Brain pericyte (primary cell): Measurements from ENCODE around the gene PKIB.

ENCODE experiments used
- DNase-seq: peaks from one replicate; pipeline ENCODE4 v3.0.0-alpha.2; 2012; ENCODE audit warnings: low read depth, low spot score

Gene PKIB

DNA sequence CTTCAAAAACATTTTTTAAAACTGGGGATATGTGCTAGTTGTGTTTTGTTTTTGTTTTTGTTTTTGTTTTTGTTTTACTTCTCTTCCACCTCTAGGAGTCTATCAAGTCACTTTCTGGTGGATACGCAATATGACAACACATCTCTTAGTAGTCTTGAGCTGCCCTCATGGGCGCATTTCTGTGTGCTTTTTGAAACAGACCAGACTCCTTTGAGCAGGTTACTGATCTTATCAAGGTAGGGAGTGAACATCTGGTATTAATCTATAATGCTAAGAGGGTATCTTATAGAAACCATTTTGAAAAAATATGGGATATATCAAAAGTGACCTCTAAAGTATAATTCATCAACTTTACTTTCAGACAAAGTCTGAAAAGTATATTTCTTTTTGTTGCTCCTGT is 56.2 kb downstream of the PKIB start:
- DNase-seq: no peak

- no peak for DNase-seq
Observed at GRCh38 chr6:122669418-122669817, 59.2 kb downstream of the PKIB start.

GRCh38 chr6:122669868-122670267 is 59.7 kb downstream of the PKIB start:
- DNase-seq: no peak

- no peak for DNase-seq
Observed at GRCh38 chr6:122671251-122671650, 61.0 kb downstream of the PKIB start.

GRCh38 chr6:122673343-122673961 is 63.2 kb downstream of the PKIB start:
- DNase-seq: no peak

DNA sequence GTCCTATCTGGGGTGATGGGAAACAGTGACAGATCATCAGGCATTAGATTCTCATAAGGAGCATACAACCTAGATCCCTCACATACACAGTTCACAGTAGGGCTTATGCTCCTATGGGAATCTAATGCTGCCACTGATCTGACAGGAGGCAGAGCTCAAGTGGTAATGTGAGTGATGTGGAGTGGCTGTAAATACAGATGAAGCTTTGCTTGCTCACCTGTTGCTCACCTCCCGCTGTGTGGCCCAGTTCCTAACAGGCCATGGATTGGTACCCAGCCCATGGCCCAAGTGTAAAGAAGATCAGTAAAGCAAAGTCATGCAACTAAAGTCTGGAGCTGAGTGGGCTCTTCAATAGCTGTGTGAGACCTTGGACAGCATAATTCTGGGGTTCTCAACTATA is 65.9 kb downstream of the PKIB start:
- DNase-seq: no peak

DNA sequence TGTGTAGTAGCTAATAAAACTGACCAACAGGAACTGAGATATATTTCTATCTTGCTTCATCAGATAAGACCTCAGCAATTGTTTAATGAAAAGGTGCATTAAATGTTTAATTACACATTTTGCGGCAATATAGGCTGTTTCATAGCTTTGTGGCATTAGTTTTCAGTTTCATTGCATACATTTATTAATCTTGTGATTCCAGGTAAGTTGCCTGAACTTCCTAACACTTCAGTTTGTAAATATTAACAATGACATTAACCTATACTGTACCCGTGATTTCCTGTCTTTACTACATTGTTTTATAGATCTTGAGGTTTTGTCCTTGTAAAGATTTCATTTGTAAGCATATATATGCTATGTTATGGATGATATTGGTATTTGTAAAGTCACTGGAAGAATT is 66.5 kb downstream of the PKIB start:
- DNase-seq: no peak

GRCh38 chr6:122677406-122677805 is 67.2 kb downstream of the PKIB start:
- no peak for DNase-seq

GRCh38 chr6:122678841-122679240 is 68.6 kb downstream of the PKIB start:
- no peak for DNase-seq

DNA sequence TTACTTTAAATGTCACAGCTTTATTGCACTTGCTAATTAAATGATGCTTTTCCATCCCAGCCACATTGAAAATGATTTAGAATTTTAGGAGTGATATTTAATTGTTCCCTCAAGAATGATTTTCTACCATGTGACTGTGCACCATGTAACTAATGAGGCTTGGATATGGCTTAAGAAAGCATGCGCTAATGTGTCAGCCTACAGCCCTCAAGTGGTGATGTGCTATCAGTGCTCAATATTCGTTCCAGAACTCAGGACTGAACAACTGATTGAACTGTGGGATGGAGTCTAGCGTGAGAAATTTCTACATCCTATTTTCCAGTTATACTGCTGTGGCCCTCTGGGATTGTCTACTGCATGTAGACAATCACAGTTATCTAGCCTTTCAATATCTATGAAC is 71.5 kb downstream of the PKIB start:
- no peak for DNase-seq

DNA sequence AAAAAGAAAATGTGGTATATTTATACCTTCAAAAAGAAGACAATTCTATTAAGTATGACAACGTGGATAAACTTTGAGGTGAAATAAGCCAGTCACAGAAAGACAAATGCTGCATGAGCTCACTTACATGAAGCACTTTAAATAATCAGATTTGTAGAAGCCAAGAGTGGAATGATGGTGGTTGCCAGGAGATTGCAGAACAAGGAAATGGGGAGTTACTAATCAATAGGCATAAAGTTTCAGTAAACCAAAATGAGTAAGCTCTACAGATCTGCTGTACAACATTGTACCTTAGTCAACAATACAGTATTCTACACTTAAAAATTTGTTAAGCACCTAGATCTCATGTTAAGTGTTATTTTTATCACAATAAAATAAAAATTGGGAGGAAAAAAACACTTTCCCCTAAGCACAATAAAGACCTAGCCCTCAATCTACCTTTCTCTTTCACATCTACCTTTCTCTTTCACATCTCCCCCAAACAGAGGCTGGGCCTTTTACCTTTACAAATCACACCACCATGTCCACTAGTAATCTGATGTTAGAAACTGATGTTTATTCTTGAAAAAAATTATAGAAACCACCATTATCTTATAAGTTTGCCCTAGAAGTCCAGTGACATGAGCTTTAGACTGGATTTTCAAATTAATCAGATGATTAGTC is 73.9 kb downstream of the PKIB start:
- DNase-seq: no peak

DNA sequence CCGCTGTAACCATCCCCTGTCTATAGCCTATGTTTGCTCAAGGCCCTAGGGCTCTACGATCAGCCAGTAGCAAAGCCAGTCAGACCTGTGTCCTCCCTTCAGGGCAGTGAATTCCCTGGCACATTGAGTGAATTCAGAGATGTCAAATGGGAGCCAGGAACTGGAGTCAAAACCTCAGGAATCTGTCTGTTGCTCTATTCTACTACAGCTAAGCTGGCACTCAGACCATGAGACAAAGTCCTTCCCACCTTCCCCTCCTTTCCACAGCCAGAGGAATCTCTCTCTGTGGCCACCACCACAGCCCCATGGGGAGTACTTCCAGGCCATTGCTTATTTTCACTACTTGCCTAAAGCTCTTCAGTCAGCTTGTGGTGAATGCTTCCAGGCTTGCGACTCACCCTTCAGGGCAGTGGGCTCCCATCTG is 82.0 kb downstream of the PKIB start:
- DNase-seq: peak; percentile 26

DNA sequence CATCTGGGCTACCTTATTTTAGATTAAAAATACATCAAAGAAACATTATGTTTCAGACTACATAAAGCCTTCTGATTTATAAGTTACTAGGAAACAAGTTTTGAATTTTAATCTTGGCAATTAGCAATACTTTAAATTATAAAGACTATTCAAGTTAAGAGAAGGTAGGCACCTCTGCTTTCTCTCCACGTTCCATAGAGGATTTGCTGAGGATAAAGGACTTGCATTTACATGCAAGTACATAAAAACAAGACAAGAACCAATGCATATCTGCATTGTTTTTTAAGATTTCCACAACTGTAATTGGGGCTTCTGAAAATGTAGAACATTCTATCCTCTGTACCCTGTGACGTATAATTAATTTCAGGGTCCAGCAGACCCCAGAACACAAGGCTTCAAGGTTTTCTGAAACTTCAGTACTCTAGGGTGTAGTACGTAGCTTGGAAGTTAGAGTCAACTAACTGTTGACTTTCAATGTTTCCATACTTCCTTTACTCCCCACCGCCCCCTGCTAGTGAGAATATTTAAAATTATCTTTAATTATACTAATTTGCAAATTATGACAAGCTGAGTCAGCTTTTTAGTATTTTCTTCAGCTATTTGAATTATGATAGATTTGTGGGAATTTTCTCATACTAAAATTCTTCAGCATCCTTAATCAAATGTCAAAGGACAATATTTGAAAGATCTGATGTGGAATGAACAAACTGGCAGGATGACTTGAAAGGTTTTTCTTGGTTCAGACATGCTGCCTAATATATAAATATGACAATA is 82.8 kb downstream of the PKIB start:
- no peak for DNase-seq

DNA sequence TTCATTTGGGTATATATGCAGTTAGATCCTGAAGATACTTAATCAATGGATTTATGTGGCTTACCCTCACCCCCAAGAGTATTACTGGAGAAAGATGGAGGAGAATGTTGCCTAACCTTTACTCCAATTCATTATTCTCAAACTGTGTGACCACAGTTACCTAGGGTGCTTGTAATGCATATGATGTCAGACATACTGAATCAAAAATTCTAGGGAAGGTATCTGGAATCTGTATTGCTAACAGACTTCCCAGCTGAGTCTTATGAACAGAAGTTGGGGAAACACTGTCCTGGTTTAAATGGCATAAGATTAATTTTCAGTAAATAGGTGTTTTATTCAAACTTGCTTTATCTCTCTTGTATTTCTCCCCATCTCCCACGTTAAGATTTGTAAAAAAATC is 83.9 kb downstream of the PKIB start:
- no peak for DNase-seq

- no peak for DNase-seq
Observed at GRCh38 chr6:122694602-122695001, 84.4 kb downstream of the PKIB start.

DNA sequence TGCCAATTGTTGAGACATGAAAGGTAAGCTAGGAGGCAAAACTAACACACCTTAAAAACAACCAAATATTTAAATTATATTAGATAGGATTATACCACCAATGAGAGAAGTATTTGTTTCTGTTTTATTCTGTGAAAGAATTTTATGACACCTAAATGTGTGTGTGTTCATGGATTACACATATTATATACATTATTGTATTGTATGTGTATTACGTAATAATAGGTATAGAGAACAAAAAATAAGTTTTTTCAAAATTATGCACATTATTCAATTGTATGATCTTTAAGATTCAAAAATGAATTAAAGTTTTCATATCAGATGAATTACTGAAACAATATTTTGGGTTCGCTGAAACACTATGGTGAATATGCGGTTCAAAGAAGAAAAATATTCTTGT is 85.0 kb downstream of the PKIB start:
- DNase-seq: no peak

GRCh38 chr6:122696079-122696478 is 85.9 kb downstream of the PKIB start:
- peak; percentile 21 for DNase-seq

DNA sequence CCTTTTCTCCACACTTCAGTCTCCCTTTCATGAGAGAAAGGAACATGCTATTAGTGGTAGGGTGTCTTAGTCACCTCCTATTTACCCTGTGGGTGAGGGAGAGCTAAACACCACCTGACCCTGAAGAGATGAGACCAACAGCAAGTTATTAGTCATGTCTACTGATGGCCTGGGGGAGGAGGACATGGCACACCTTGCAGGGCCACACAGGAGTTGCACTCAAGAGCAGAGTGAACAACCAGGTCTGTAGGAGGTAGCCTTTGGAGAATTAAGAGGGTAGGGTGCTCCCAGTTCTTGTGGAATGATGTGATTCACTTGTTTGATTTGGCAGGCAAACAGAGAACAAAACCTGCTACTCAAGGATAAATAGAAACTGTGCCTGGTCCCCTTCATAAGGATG is 86.6 kb downstream of the PKIB start:
- no peak for DNase-seq

- DNase-seq: no peak
Observed at GRCh38 chr6:122697458-122697857, 87.3 kb downstream of the PKIB start.

GRCh38 chr6:122701666-122702065 is 91.5 kb downstream of the PKIB start:
- no peak for DNase-seq

GRCh38 chr6:122702841-122703240 is 92.6 kb downstream of the PKIB start:
- DNase-seq: no peak

DNA sequence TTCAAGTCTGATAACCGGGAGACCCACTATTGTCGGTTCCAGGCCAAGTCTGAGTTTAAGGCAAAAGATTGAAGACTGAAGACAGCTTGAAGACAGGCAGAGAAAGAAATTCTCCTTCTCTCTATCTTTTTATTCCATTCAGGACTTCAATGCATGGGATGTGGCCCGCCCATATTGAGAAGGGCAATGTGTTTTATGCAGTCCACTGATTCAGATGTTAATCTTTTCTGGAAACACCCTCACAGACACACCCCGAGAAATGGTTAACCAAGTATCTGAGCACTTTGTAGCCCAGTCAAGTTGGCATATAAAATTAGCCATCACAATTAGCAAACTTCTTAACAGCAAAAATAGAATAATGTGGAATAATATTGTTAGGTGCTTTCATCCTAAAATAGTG is 93.9 kb downstream of the PKIB start:
- DNase-seq: no peak

DNA sequence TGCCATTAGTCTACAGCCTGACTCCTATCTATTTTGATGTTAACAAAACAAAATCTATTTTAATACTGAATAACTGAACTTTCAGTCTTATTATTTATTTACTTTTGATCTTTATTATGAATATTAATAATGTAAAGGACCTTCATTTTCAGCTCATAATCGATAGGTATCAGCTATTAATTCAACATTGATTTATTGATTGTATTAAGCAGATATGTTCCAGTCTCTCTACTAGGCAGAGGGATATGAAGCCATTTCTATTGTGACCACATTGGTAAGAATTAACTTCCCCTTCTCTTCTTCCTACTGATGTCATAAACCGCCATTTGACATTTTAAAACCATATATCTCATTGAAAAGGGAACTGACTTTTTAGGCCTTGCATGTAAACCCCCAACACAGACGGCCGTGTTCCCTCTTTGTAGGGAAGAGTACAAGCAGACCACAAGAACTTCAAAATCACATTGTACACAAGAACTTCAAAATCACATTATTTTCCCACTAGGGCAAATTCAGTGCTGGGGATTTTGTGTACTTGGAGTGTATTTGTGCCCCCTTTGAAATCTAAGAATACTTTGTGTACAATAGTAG is 99.8 kb downstream of the PKIB start:
- no peak for DNase-seq
